NCI-H1694 (cell line): ENCODE results near the gene ULK1.

Experiments used
- DNase-seq: peaks from one replicate; lab custom pipeline; 2025; lab: John Stamatoyannopoulos, UW

The ULK1 gene

GRCh38 chr12:131892711-131893604 is 1.5 kb upstream of the ULK1 start:
- DNase-seq, result no peak

- no peak for DNase-seq
Measured at GRCh38 chr12:131893605-131894312, 663 bp upstream of the ULK1 start.

- no peak for DNase-seq
Measured at GRCh38 chr12:131894981-131895639, 688 bp downstream of the ULK1 start.

- no peak for DNase-seq
Measured at GRCh38 chr12:131895640-131896079, 1.2 kb downstream of the ULK1 start.

DNA sequence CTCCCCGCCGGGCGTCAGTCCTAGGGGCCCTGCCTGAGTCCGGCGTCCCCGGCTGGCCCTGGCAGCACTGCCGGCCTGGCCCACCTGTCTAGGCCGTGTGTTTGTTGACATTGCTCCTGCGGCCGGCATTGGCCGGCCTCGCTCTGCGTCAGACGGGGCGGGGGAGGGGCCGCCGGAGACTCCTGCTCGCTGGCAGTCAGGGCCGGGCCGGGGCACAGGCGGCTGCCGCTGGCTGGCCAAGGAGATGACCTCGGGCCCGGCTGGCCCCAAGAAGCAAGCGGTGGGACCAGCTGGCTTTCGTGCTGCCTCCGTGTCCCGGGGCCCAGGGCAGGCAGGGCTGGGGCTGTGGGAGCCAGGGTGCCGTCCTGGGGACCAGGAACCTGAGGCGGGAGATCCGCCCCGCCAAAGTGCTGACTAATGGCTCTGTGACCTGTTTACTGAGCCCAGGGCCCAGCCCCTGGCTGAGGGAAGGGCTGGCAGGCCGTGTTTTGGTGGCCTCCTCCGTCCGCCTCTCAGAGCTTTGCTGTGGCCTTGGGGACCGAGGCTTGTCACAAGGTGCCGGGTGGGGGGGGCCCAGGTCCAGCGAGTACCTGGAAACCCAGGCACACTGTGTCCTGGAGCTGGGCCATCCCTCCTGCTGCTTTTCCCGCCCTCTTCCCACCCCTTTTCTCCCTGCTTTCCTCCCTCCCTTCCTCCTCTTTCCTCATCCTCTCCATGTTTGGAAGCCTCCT is 1.8 kb downstream of the ULK1 start:
- no peak for DNase-seq

DNA sequence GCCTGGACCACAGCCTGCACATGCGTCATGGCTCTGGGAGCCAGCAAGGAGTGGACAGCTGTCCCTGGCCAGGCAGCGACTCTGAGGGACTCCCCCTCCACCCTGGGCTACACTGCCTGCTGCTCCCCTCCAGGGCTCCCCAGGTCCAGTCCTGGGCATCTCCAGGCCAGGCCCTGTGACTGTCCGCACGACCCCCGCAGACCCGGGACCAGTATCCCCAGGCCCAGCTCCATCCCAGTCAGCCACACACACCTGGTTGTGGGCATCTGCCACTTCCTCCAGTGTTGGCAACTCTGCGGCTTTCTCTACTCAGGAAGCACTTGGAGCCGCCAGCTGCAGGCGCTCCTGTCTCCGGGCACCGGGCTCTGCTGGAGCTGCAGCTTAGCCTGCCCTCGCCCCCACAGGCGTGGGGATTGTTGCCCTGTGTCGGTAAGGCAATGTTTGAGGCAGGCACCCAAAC is 2.4 kb downstream of the ULK1 start:
- DNase-seq, result no peak

GRCh38 chr12:131897276-131897675 is 2.9 kb downstream of the ULK1 start:
- DNase-seq, result no peak

DNA sequence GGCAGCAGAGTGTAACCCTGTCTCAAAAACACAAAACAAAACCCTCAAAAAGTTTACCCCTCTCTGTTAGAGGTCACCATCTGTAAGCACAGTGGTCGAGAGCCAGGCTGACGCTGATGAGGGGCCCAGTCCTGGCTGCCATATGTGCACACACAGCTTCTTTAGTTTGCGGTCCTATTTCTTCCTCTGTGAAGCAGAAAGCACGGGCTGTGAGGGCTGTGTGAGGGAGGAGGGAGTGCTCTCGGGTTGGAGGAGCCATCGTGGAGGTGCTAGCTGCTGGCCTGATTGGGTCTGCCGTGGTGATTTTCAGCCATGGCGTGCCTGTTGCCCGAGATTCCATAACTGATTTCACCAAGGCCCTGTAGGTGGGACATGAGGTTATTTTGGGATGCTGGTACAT is 3.5 kb downstream of the ULK1 start:
- DNase-seq, result no peak

- no peak for DNase-seq
Measured at GRCh38 chr12:131900397-131900796, 6.0 kb downstream of the ULK1 start.

DNA sequence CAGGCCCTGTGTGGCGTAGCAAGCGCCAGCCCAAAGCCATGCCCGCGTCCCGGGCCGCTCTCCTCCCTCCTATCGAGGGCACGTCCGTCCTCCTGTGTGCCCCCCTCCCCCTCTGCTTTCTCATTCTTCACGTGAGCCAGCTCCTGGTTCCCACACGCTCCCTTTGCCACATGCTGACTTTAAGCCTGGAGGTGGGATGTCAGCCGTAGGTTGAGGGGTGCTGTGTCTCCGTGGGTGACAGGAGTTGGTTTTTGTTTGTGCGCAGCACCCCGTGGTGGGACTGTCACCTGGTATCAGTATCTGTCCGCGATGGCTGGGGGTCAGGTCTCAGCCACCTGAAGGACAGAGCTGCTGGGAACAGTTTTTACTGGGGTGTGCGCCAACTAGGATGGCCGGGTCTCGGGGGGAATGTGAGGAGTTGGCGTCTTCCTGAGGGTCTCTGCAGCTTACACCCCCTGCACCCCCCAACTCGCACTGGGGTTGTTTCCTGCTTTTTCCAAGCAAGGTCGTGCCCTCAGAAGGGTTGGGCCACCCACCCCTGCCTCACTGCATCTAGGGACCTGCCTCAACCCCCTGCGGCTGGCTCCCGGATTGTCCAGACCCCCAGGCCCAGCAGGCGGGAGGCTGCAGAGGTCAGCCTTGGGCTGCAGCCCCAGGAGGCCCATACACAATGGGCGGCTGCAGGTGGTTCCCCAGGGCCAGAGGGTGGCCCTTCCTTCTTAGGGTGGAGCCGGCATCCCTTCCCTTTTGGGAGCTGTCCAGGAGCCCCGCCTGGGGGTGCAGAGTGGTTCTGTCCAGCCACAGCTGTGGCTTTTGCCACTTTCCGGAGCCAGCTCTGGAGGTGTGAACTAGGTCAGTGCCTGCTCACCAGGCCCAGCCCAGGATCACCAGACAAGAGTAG is 7.3 kb downstream of the ULK1 start:
- no peak for DNase-seq

DNA sequence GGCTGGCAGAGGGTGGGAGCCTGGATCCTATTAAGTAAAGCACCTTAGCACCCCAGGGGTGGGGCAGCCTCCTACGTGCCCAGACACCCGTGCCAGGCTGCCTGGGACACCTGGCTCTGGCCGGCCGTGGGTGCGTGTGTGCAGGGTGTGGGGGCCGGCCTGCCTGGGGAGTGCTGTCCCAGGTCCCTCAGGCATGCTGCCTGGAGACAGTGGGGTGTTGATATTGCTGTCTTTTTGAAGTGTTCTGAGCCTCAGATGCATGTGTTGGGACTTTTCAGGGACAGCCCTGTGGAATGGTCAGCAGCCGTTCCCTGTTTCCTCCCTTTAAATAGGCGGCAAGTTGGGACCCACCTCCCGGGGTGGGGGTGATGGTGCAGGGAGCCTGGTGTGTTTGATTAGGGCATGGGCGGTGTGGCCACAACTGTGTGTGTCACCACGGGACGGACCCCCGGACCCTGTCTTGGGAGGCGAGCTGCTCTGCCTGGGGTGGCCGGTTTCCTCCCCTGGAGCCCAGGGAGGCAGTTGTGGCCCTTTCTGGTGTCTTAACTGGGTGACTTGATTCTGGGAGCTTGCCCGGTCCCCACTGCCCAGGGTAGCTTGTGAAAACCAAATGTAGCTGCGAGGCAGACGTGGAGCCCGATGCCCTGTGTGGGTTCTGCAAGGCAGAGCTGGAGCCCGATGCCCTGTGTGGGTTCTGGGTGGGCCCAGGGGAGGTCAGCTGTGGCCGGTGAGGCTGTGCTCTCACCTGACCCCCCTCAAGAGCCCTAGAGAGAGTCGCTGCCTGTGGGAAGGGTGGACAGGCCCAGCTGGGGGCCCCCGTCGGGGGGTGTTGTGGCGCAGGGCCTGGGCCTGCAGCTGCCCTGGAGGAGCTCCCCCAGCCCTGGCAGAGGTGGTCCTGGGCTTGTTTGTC is 8.2 kb downstream of the ULK1 start:
- DNase-seq, result no peak

DNA sequence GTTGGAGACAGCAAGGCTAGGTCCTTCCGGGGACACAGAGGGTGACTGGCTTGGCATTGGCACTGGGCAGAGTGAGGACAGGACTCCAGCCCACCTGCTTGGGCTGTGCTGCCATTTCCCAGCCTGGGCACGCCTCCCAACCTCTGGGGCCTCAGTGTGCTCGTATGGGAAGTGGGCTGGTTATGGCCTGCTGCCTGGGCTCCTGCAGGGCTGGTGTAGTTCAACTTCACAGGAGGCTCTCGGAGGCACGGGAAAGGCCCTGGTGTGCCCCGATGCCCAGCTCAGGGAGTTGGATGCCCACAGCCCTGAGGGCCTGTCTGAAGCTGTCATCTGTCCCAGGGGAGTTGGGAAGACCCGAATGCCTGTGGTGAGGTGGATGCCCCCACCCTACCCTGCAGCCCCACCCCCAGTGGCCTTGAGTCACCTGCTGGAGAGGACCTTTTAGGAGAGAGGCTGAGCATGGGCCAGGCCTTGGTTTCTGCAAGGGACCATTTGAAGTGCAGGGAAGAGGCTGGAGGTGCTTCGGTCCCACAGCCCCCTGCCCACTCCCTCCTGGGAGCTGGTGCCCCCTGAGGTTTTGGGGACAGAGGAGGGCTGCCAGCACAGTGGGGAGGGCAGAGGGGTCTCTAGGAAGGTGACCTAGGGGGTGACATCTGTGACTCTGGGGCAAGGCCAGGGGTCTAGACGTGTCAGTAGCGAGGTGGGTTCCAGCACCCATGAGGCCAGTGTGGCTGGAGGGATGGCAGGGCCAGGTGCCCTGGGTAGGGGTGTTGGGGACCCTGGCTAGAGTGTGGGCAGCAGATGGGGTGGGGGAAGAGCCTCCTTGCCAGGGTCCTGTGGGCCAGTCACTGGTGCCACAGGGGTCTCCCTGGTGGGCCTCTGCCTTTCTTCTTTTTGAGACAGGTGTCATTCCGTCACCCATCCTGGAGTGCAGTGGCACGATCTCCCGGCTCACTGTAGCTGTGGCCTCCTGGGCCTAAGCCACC is 9.1 kb downstream of the ULK1 start:
- DNase-seq, result no peak

DNA sequence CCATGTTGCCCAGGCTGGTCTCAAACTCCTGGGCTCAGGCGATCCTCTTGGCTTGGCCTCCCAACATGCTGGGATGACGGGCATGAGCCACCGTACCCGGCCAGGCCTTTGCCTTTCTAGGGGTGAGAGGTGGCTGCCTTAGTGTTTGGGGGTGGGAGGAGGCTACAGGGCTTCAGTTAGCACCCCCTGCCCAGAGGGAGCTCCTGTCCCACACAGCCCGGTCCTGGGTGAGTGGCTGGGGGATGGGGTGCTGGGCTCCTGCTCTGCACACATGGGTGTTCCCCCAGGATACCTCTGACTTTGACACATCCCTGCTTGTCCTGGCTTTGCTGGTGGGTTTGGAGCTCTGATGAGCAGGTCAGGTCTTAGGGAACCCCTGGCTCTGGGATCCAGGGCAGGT is 9.9 kb downstream of the ULK1 start:
- no peak for DNase-seq

GRCh38 chr12:131905081-131905629 is 10.7 kb downstream of the ULK1 start:
- DNase-seq, result no peak

DNA sequence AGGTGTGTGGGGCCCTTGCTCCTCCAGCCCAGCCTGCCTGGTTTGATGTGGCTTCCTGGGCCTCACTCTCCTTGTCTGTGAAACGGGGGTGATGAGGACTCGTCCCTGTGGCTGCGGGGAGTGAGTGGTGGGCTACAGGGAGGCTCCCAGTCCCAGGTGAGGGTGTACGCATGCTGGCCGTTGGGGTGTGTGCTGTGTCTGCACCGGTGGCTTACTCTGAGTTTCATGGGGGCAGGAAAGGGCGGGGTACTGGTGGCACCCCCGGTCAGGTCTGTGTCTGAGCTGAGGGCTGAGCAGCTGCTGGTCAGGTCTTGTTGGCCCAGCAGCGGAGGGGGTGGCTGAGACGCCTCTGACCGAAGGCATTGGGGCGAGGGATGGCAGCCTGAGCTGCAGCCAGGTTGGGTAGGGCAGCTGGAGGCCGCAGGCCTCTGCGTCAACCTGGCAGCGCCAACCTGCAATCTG is 11.2 kb downstream of the ULK1 start:
- no peak for DNase-seq

DNA sequence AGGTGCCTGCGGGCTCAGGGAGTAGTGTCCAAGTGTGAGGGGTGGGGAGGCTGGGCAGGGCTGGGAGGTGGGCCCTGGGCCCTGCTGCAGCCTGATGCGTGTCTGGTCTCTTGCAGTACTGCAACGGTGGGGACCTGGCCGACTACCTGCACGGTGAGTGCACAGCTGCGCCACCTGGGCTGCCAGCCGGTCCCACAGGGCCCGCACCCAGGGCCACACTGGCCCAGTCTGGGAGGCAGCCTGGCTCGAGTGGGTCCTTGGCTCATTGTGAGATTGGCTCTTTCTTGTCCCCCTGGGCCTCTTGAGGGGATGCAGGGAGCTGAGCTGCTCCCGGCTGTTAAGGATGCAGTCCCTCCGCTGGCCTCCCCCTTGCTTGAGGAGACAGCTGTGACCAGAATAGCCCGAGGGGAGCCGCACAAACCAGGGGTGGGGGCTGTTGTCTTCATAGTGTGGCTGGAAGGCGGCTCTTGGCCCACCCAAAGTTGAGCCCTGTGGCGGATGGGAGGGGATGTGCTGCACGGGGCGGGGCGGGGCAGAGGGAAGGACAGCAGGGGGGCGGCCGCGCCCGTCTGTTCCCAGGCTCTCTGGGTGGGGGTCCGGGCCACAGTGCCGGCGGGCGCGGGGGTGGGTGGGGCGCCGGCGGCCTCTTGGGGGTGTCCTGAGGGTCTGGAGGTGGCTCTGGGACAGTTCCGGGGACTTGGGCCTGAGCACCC is 13.1 kb downstream of the ULK1 start:
- DNase-seq, result no peak
